Left renal pelvis (tissue), 4 donors: ENCODE results near the gene LGALS8. TPM values are rescaled to one million over a fixed set of nuclear protein-coding genes. Genes with fewer than 3 reads are reported as not detected.
"Not testable (repeated sequence)": the region's sequence is repeated elsewhere in the genome, so short reads cannot be mapped to it uniquely, and the experiment has no call there.

Source experiments
- DNase-seq, 4 donors: peaks; one replicate each; pipeline ENCODE4 v3.0.0-alpha.2; 2013; ENCODE audit warnings: low read depth in 4 of 4, low spot score in 3 of 4
- polyA plus RNA-seq, 4 donors: library from polyadenylated mRNA; unstranded; fragments of 120-200 nt; gene quantifications; one replicate each; pipeline ENCODE4 v1.2.1, GENCODE V29; 2013; ENCODE audit not compliant: insufficient read length in 4 of 4

Gene LGALS8
- polyA plus RNA-seq, 4 donors, result 67.6 to 91.6 (median 82.6) TPM

- not testable (repeated sequence) for DNase-seq
These were observed 56.6 kb downstream of the LGALS8 start for GRCh38 chr1:236580404-236580803.

DNA sequence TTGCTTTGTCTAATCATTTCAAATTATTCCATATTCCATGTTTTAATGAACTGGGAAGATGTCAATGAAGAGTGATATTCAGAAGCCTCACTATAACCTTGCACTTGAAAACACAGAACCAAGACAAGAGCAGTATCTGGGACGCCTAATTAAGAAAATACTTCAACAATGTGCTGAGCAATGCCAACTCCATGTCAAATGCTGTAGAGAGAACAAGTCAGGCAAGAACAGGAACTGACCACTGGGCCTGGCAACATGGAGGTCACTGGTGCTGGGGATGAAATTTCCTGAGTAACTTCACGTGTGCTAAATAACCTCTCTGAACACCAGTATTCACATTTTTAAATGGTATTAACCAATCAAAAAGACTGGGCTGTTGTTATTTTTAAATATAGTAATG lies 57.7 kb downstream of the LGALS8 start:
- DNase-seq, result no peak

DNA sequence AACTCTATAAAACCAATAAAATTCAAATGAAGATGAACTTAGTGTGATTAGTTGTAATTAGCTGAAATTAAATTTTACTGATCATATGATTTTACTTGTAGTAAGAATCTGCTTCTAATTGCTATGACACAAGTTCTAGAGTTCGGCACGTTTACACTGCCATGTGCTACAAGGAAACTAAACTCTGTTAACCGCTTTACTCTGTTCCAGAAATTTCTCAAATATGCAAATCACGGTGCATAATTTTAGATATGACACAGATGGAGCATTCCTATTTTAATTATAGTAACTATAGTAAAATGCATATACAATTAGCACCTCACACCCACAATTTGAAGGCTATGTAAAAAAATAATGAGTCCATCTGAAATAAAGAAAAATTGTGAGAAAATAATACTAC lies 65.7 kb downstream of the LGALS8 start:
- DNase-seq, result no peak

- no peak for DNase-seq
These were observed 66.9 kb downstream of the LGALS8 start for GRCh38 chr1:236590553-236591150.

DNA sequence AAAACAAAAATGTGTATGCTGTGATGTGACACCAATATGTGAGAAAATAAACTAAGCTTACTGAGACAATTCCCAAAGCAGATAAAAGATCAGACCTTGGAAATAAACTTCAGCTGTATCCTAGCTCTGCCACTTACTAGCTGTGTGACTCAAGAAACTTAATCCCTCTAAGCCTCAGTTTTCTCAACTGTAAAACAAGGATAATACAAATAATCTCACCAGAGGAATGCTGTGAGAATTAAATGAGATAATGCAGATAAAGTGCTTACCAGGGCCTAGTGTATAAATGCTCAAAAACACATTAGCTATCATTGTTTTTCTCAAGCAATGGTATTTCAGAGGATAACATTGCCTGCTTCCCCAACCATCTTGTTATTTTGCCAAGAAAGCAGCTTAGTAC lies 78.4 kb downstream of the LGALS8 start:
- DNase-seq, result no peak

Other genes starting within 250 kb of the LGALS8 start
- 10 to 100 TPM in 3 of 4 donors, 1 to 10 TPM in 1; 6.1 to 15.1 (median 12.9) TPM for gene ERO1B, start 242.0 kb upstream of the LGALS8 start, polyA plus RNA-seq
- 1 to 10 TPM; 1.3 to 8.6 (median 6.8) TPM for gene EDARADD, start 129.7 kb upstream of the LGALS8 start, polyA plus RNA-seq
- 10 to 100 TPM; 22.8 to 30.5 (median 29.6) TPM for gene HEATR1, start 80.5 kb downstream of the LGALS8 start, polyA plus RNA-seq
- under 1 TPM; 0.37 to 0.70 (median 0.61) TPM for gene ACTN2, start 162.5 kb downstream of the LGALS8 start, polyA plus RNA-seq